Mesenchymal stem cell (in vitro differentiated cells and primary cell): ENCODE measurements around the gene TAS2R46.

ENCODE experiments used
- DNase-seq: peaks from one replicate; pipeline ENCODE4 v3.0.0-alpha.2; 2013
- H2AFZ ChIP-seq: one replicate; pipeline ENCODE4 v1.6.1; 2013; ENCODE audit warnings: low read depth, mild to moderate bottlenecking, control low read depth, inconsistent platforms, low read length, moderate library complexity
- H2AK5ac ChIP-seq: 2 replicates; pipeline ENCODE4 v1.6.1; 2013; ENCODE audit warnings: low read length, moderate library complexity, mild to moderate bottlenecking, inconsistent platforms; ENCODE audit not compliant: severe bottlenecking
- H2BK120ac ChIP-seq: one replicate; pipeline ENCODE4 v1.6.1; 2013; ENCODE audit warnings: low read depth, mild to moderate bottlenecking, inconsistent platforms, low read length, moderate library complexity
- H2BK12ac ChIP-seq, 2 experiments: one replicate each; pipeline ENCODE4 v1.6.1; 2013; ENCODE audit warnings: inconsistent platforms in 2 of 2, low read length in 2 of 2, mild to moderate bottlenecking in 2 of 2, moderate library complexity in 2 of 2, control low read depth in 1 of 2
- H2BK15ac ChIP-seq: one replicate; pipeline ENCODE4 v1.6.1; 2013; ENCODE audit warnings: mild to moderate bottlenecking, low read depth, inconsistent platforms; ENCODE audit not compliant: poor library complexity, severe bottlenecking
- H2BK5ac ChIP-seq: 2 replicates; pipeline ENCODE4 v1.6.1; 2013; ENCODE audit warnings: low read depth, mild to moderate bottlenecking, low read length, control low read depth, inconsistent platforms; ENCODE audit not compliant: poor library complexity, severe bottlenecking
- H3K14ac ChIP-seq, 2 experiments: one replicate each; pipeline ENCODE4 v1.6.1; 2013; ENCODE audit warnings: inconsistent platforms in 2 of 2, low read length in 2 of 2, control low read depth in 1 of 2, mild to moderate bottlenecking in 1 of 2, moderate library complexity in 1 of 2
- H3K18ac ChIP-seq, 2 experiments: one replicate each; pipeline ENCODE4 v1.6.1; 2013; ENCODE audit warnings: inconsistent platforms in 2 of 2, low read length in 2 of 2, control low read depth in 1 of 2, low read depth in 1 of 2, mild to moderate bottlenecking in 1 of 2
- H3K23ac ChIP-seq, 2 experiments: one replicate each; pipeline ENCODE4 v1.6.1; 2013; ENCODE audit warnings: inconsistent platforms in 2 of 2, low read length in 2 of 2, mild to moderate bottlenecking in 2 of 2, moderate library complexity in 2 of 2, control low read depth in 1 of 2
- H3K27ac ChIP-seq: 2 replicates; pipeline ENCODE4 v1.5.1; 2013; ENCODE audit warnings: mild to moderate bottlenecking, moderate library complexity, low read length, control low read depth, inconsistent platforms; ENCODE audit not compliant: poor library complexity, severe bottlenecking
- H3K27me3 ChIP-seq, 2 experiments: 2 replicates each; pipeline versions ENCODE4 v1.6.1 to v1.7.0; 2013; ENCODE audit warnings: low read length in 2 of 2, mild to moderate bottlenecking in 2 of 2, moderate library complexity in 2 of 2, control low read depth in 1 of 2, inconsistent platforms in 1 of 2; ENCODE audit not compliant: control insufficient read depth in 1 of 2, insufficient read depth in 1 of 2
- H3K36me3 ChIP-seq, 2 experiments: 2 replicates each; pipeline versions ENCODE4 v1.6.1 to v1.7.0; 2013; ENCODE audit warnings: low read length in 2 of 2, control low read depth in 1 of 2, inconsistent platforms in 1 of 2, low read depth in 1 of 2, mild to moderate bottlenecking in 1 of 2; ENCODE audit not compliant: insufficient read depth in 2 of 2, control insufficient read depth in 1 of 2
- H3K4ac ChIP-seq, 2 experiments: one replicate each; pipeline ENCODE4 v1.6.1; 2013; ENCODE audit warnings: inconsistent platforms in 2 of 2, low read length in 2 of 2, mild to moderate bottlenecking in 2 of 2, moderate library complexity in 2 of 2, control low read depth in 1 of 2, low read depth in 1 of 2
- H3K4me1 ChIP-seq: 2 replicates; pipeline ENCODE4 v1.6.1; 2013; ENCODE audit warnings: low read depth, low read length, control low read depth; ENCODE audit not compliant: control insufficient read depth, insufficient read depth
- H3K4me2 ChIP-seq: 2 replicates; pipeline ENCODE4 v1.6.1; 2013; ENCODE audit warnings: low read length, mild to moderate bottlenecking, inconsistent platforms; ENCODE audit not compliant: poor library complexity, severe bottlenecking
- H3K4me3 ChIP-seq, 2 experiments: 2 replicates each; pipeline versions ENCODE4 v1.5.1 to v1.7.0; 2013; ENCODE audit warnings: low read length in 2 of 2, mild to moderate bottlenecking in 2 of 2, control low read depth in 1 of 2, low read depth in 1 of 2; ENCODE audit not compliant: insufficient read depth in 1 of 2
- H3K79me1 ChIP-seq: replicated peaks from 2 replicates; pipeline ENCODE4 v1.6.1; 2013; ENCODE audit warnings: mild to moderate bottlenecking, control low read depth, low read length, inconsistent platforms; ENCODE audit not compliant: poor library complexity, severe bottlenecking
- H3K9ac ChIP-seq: 2 replicates; pipeline ENCODE4 v1.7.0; 2013; ENCODE audit warnings: mild to moderate bottlenecking, low read length, moderate library complexity
- H3K9me3 ChIP-seq: 2 replicates; pipeline ENCODE4 v1.7.0; 2013; ENCODE audit warnings: mild to moderate bottlenecking, low read length; ENCODE audit not compliant: control insufficient read depth
- H4K8ac ChIP-seq: one replicate; pipeline ENCODE4 v1.6.1; 2013; ENCODE audit warnings: inconsistent platforms, mild to moderate bottlenecking, low read length, moderate library complexity
- H4K91ac ChIP-seq: one replicate; pipeline ENCODE4 v1.6.1; 2013; ENCODE audit warnings: mild to moderate bottlenecking, low read length, inconsistent platforms
- WGBS: methylation state at CpG from one replicate; pipeline ENCODE4 v1.1.7; 2013; ENCODE audit warnings: mixed read lengths; 5-methylcytosine and 5-hydroxymethylcytosine counted together

Gene TAS2R46

GRCh38 chr12:11089246-11089645 is 27.2 kb upstream of the TAS2R46 start:
- Histone ChIP-seq H3K18ac (no peak overlapping the region), H3K14ac (no peak overlapping the region), H3K9ac (no peak overlapping the region), H3K9me3 (no peaks in the 10 kb centered on the region), H3K36me3 (no peaks in the 10 kb centered on the region), H3K23ac (no peak overlapping the region), H2BK12ac (no peak overlapping the region), H3K4me2 (no peak overlapping the region), H2BK5ac (no peak overlapping the region), H2AK5ac (no peak overlapping the region), H4K91ac (no peak overlapping the region), H3K4ac (no peak overlapping the region), H3K4me3 (no peak overlapping the region), H3K79me1 (peaks cover 5% of the 10 kb centered on the region), H2BK15ac (no peak overlapping the region), H3K27ac (no peak overlapping the region), H2AFZ (no peak overlapping the region), H4K8ac (no peak overlapping the region), H3K4me1 (no peaks in the 10 kb centered on the region), H3K27me3 (no peaks in the 10 kb centered on the region), H2BK120ac (no peak overlapping the region)
- WGBS, result 98% methylated on average over 4 of the region's 5 CpGs
- DNase-seq, result no peak

GRCh38 chr12:11085419-11085818 is 23.3 kb upstream of the TAS2R46 start:
- Histone ChIP-seq H2AK5ac (no peak overlapping the region), H2BK12ac (no peak overlapping the region), H3K14ac (no peak overlapping the region), H3K9me3 (no peaks in the 10 kb centered on the region), H3K9ac (no peak overlapping the region), H2BK120ac (no peak overlapping the region), H3K4me3 (no peak overlapping the region), H3K79me1 (peaks cover 2% of the 10 kb centered on the region), H3K23ac (no peak overlapping the region), H4K91ac (no peak overlapping the region), H3K4me1 (no peaks in the 10 kb centered on the region), H3K36me3 (no peaks in the 10 kb centered on the region), H3K27ac (no peak overlapping the region), H2AFZ (no peak overlapping the region), H2BK15ac (no peak overlapping the region), H3K4ac (no peak overlapping the region), H2BK5ac (no peak overlapping the region), H3K27me3 (no peaks in the 10 kb centered on the region), H4K8ac (no peak overlapping the region), H3K18ac (no peak overlapping the region), H3K4me2 (no peak overlapping the region)
- no peak for DNase-seq
- WGBS, result no CpG with 5 or more reads among the region's 3 CpGs

GRCh38 chr12:11081987-11082386 is 19.9 kb upstream of the TAS2R46 start:
- H4K91ac ChIP-seq, result no peak overlapping the region
- no peak overlapping the region for H2BK12ac ChIP-seq
- H3K4ac ChIP-seq, result no peak overlapping the region
- no peak overlapping the region for H2BK5ac ChIP-seq
- H3K23ac ChIP-seq, result no peak overlapping the region
- H3K27ac ChIP-seq, result no peak overlapping the region
- H3K9ac ChIP-seq, result no peak overlapping the region
- H3K18ac ChIP-seq, result no peak overlapping the region
- no peak overlapping the region for H3K14ac ChIP-seq
- no peak overlapping the region for H3K4me3 ChIP-seq
- WGBS, result 100% methylated on average over 1 of the region's 2 CpGs
- H3K4me2 ChIP-seq, result no peak overlapping the region
- peaks cover 2% of the 10 kb centered on the region for H3K79me1 ChIP-seq
- H3K27me3 ChIP-seq, result no peaks in the 10 kb centered on the region
- no peaks in the 10 kb centered on the region for H3K9me3 ChIP-seq
- H2BK120ac ChIP-seq, result no peak overlapping the region
- no peaks in the 10 kb centered on the region for H3K36me3 ChIP-seq
- no peak overlapping the region for H2BK15ac ChIP-seq
- no peak overlapping the region for H2AK5ac ChIP-seq
- no peak overlapping the region for H4K8ac ChIP-seq
- no peaks in the 10 kb centered on the region for H3K4me1 ChIP-seq
- no peak for DNase-seq
- no peak overlapping the region for H2AFZ ChIP-seq

- H2BK12ac ChIP-seq, result no peak overlapping the region
- H3K27ac ChIP-seq, result no peak overlapping the region
- no peak overlapping the region for H3K23ac ChIP-seq
- DNase-seq, result no peak
- 100% methylated on average over 1 of the region's 1 CpG for WGBS
- H2BK120ac ChIP-seq, result no peak overlapping the region
- no peak overlapping the region for H2BK15ac ChIP-seq
- no peaks in the 10 kb centered on the region for H3K4me1 ChIP-seq
- no peak overlapping the region for H3K4me2 ChIP-seq
- H3K9ac ChIP-seq, result no peak overlapping the region
- no peak overlapping the region for H4K91ac ChIP-seq
- no peaks in the 10 kb centered on the region for H3K9me3 ChIP-seq
- no peak overlapping the region for H3K4ac ChIP-seq
- H4K8ac ChIP-seq, result no peak overlapping the region
- H3K4me3 ChIP-seq, result no peak overlapping the region
- no peak overlapping the region for H3K14ac ChIP-seq
- no peaks in the 10 kb centered on the region for H3K27me3 ChIP-seq
- no peak overlapping the region for H2AFZ ChIP-seq
- H3K36me3 ChIP-seq, result no peaks in the 10 kb centered on the region
- no peak overlapping the region for H2BK5ac ChIP-seq
- H3K79me1 ChIP-seq, result peaks cover 2% of the 10 kb centered on the region
- H3K18ac ChIP-seq, result no peak overlapping the region
- no peak overlapping the region for H2AK5ac ChIP-seq
Observed at GRCh38 chr12:11078246-11078645, 16.2 kb upstream of the TAS2R46 start.
